Nephron progenitor cell (in vitro differentiated cells): ENCODE results near the gene CDH4.

Experiments
- DNase-seq: peaks from one replicate; pipeline ENCODE4 v3.0.0; 2021
- H3K27ac Mint-ChIP-seq: 2 replicates; pipeline ENCODE4 v1.8.0; 2021; ENCODE audit warnings: mild to moderate bottlenecking, moderate library complexity, mixed read lengths
- H3K27me3 Mint-ChIP-seq: 2 replicates; pipeline ENCODE4 v1.8.0; 2021; ENCODE audit warnings: mild to moderate bottlenecking, low read depth, mixed read lengths; ENCODE audit not compliant: poor library complexity
- H3K36me3 Mint-ChIP-seq: 2 replicates; pipeline ENCODE4 v1.8.0; 2021; ENCODE audit warnings: low read depth, mixed read lengths
- H3K4me1 Mint-ChIP-seq: 2 replicates; pipeline ENCODE4 v1.8.0; 2021; ENCODE audit warnings: mixed read lengths
- H3K4me3 Mint-ChIP-seq: 2 replicates; pipeline ENCODE4 v1.8.0; 2021; ENCODE audit warnings: mild to moderate bottlenecking, moderate library complexity, mixed read lengths
- H3K9me3 Mint-ChIP-seq: 2 replicates; pipeline ENCODE4 v1.8.0; 2021; ENCODE audit warnings: mild to moderate bottlenecking, moderate library complexity, mixed read lengths
- TF ChIP-seq, protein P1 (sequence below): fragments of 200-600 bp; sonication (generic); IDR thresholded peaks from 2 replicates; pipeline ENCODE4 v1.5.0; 2021; ENCODE audit warnings: antibody characterized with exemption

Gene CDH4

DNA sequence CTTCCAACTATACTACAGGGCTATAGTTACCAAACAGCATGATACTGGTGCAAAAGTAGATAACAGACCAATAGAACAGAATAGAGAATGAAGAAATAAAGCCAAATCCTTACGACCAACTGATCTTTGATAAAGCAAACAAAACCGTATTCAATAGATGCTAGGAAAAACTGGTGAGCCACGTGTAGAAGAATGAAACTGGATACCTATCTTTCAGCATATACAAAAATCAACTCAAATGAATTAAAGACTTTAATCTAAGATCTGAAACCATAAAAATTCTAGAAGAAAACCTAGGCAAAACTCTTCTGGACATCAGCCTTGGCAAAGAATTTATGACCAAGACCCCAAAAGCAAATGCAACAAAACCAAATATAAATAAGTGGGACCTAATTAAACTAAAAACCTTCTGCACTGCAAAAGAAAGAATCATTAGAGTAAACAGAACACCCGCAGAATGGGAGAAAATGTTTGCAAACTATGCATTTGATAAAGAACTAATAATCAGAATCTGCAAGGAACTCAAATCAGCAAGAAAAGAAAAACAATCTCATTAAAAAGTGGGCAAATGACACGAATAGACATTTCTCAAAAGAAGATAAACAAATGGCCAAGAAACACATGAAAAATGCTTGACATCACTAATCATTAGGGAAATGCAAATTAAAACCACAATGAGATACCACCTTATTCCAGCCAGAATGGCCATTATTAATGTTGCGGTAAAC is 703.8 kb downstream of the CDH4 start:
- TF ChIP-seq, protein P1, sequence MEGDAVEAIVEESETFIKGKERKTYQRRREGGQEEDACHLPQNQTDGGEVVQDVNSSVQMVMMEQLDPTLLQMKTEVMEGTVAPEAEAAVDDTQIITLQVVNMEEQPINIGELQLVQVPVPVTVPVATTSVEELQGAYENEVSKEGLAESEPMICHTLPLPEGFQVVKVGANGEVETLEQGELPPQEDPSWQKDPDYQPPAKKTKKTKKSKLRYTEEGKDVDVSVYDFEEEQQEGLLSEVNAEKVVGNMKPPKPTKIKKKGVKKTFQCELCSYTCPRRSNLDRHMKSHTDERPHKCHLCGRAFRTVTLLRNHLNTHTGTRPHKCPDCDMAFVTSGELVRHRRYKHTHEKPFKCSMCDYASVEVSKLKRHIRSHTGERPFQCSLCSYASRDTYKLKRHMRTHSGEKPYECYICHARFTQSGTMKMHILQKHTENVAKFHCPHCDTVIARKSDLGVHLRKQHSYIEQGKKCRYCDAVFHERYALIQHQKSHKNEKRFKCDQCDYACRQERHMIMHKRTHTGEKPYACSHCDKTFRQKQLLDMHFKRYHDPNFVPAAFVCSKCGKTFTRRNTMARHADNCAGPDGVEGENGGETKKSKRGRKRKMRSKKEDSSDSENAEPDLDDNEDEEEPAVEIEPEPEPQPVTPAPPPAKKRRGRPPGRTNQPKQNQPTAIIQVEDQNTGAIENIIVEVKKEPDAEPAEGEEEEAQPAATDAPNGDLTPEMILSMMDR: no peak

DNA sequence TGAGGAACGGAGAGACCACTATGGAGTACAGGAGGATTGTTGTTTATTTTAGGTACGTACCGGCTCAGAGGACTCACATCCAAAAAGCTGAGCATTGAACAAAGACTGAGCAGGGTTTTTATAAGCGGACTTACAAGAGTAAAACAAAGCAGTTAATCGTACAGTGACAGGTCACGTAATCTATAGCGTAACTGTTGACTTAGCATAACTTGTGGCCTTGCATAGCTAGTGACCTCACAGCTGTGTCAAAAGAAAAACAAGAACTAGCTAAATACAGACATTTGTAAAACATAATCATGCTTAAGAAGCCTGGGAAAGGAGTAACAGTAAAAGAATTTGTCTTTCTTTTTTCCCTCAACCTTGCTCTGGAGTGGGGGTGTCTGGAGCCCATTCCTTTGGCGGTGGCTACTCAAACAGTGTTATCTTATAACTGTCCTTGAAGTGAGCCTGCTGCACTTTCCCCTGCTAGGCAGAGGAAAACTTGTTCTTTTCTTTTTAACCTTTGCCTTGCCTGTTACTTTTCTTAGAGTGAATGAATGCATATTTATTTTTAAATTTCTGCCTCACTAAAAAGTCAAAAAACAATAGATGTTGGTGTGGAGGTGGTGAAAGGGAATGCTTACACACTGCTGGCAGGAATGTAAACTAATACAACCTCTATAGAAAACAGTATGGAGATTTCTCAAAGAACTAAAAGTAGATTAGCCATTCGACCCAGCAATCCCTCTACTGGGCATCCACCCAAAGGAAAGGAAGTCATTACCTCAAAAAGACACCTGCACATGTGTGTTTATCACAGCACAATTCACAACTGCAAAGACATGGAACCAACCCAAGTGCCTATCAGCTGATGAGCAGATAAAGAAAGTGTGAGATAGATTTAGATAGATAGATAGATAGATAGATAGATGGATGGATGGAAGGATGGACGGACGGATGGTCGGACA is 704.6 kb downstream of the CDH4 start:
- H3K27ac Mint-ChIP-seq: no peak overlapping the region
- H3K27me3 Mint-ChIP-seq: peaks cover 32% of the 10 kb centered on the region
- no peak for DNase-seq
- TF ChIP-seq, protein P1: no peak
- H3K9me3 Mint-ChIP-seq: peaks cover 9% of the 10 kb centered on the region
- no peak overlapping the region for H3K4me3 Mint-ChIP-seq
- peaks cover 7% of the 10 kb centered on the region for H3K36me3 Mint-ChIP-seq
- H3K4me1 Mint-ChIP-seq: peaks cover 26% of the 10 kb centered on the region

More for the DNA sequence above, 703.8 kb downstream of the CDH4 start:
- Mint-ChIP-seq H3K4me1 (peaks cover 28% of the 10 kb centered on the region), H3K27me3 (peaks cover 31% of the 10 kb centered on the region), H3K36me3 (no peaks in the 10 kb centered on the region), H3K27ac (no peak overlapping the region), H3K4me3 (no peak overlapping the region), H3K9me3 (peaks cover under 1% of the 10 kb centered on the region)
- no peak for DNase-seq

DNA sequence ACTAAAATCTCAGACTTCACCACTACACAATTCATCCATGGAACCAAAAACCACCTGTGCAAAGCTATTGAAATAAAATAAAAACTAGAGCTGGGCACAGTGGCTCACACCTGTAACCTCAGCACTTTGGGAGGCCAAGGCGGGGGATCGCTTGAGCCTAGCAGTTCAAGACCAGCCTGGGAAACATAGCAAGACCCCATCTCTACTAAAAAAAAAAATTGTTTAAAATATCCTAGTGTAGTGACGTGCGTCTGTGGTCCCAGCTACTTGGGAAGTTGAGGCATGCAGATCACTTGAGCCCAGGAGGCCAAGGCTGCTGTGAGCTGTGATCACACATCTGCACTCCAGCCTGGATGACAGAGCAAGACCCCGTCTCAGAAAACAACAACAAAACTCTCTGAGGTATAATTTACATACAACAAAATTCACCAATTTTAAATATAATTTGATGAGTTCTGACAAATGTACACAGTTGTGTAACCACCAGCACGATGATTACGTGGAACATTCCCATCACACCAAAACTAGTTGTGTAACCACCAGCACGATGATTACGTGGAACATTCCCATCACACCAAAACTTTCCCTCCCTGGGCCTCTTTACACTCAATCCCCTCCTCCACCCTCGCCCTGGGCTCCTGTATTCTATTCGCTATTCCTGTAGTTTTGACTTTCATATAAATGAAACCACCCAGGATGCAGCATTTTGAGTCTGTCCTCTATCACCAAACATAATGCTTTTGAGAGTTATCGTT is 706.1 kb downstream of the CDH4 start:
- peaks cover 10% of the 10 kb centered on the region for H3K36me3 Mint-ChIP-seq
- peaks cover 20% of the 10 kb centered on the region for H3K4me1 Mint-ChIP-seq
- H3K27ac Mint-ChIP-seq: no peak overlapping the region
- TF ChIP-seq, protein P1: no peak
- peaks cover 12% of the 10 kb centered on the region for H3K9me3 Mint-ChIP-seq
- DNase-seq: no peak
- H3K4me3 Mint-ChIP-seq: no peak overlapping the region
- peaks cover 26% of the 10 kb centered on the region for H3K27me3 Mint-ChIP-seq

DNA sequence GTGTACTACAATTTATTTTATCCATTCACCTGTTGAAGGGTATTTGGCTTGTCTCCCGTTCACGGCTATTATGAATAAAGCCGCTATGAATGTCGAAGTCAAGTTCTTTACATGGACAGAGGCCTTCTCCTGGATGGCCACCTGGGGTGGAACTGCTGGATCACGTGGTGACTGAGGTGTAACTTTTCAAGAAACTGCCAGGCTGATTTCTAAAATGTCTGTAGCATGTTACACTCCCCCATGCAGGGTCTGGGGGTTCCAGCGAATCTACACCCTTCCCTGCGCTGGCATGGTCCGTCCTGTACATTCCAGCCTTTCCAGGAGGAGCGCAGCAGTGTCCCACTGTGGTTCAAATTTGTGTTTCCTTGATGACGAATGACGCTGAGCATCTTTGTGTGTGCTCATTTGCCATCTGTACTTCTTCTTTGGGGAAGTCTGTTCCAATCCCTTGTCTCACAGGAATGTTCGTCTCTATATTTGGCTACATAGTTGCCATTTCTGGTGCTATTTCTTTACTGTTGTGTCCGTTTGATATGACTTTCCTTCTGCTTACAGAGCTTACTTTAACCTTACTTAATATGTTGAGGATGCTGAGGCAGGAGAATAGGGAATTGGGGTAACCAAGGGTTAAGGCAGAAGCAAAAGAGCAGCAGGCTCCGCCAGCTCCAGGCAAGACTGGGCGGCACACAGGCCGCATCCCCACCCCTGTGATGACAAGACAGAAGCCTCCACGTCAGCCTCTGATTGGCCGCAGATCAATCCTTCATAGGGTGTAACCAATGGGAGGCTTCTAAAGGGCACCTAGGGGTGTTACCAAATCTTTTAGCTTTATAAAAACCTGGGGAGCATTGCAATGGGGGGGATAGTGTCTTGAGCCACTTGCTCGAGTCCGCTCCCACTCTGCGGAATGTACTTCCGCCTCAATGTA is 707.0 kb downstream of the CDH4 start:
- no peak overlapping the region for H3K27ac Mint-ChIP-seq
- peaks cover 12% of the 10 kb centered on the region for H3K9me3 Mint-ChIP-seq
- H3K36me3 Mint-ChIP-seq: peaks cover 10% of the 10 kb centered on the region
- TF ChIP-seq, protein P1: no peak
- peaks cover 20% of the 10 kb centered on the region for H3K4me1 Mint-ChIP-seq
- H3K27me3 Mint-ChIP-seq: peaks cover 28% of the 10 kb centered on the region
- no peak for DNase-seq
- no peak overlapping the region for H3K4me3 Mint-ChIP-seq

DNA sequence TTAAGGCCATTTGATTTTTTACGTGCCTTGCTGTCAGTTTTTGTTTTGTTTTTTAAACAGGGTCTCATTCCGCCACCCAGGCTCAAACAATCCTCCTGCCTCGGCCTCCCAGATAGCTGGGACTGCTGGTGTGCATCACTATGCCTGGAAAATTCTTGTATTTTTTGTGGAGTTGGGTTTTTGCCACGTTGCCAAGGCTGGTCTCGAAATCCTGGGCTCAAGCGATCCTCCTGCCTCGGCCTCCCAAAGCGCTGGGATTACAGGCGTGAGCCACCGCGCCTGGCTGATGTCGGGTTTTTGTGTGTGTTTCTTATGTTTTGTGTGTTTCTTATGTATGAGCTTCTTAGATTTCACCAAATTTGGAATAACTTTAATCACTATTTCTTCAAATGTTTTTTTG is 708.8 kb downstream of the CDH4 start:
- DNase-seq: no peak
- H3K27me3 Mint-ChIP-seq: peaks cover 27% of the 10 kb centered on the region

More for the DNA sequence above, 708.8 kb downstream of the CDH4 start:
- TF ChIP-seq, protein P1: no peak
- Mint-ChIP-seq H3K9me3 (peaks cover 12% of the 10 kb centered on the region), H3K27ac (no peak overlapping the region), H3K4me3 (no peak overlapping the region), H3K36me3 (peaks cover 10% of the 10 kb centered on the region), H3K4me1 (peaks cover 11% of the 10 kb centered on the region)
